K562 (cell line): ENCODE data around the gene NKAPL. TPM values are rescaled to one million over a fixed set of nuclear protein-coding genes. Genes with fewer than 3 reads are reported as not detected.
A peak's percentile ranks its signal among the peaks of the same experiment; 100 is the strongest.

ENCODE experiments used
- CAMTA2 ChIP-seq: fragments of 250-450 bp; sonication (Bioruptor Pico); conservative IDR thresholded peaks from 2 replicates; pipeline ENCODE4 v1.5.1; 2022
- CREB3 ChIP-seq: fragments of 450-650 bp; conservative IDR thresholded peaks from 2 replicates; pipeline ENCODE4 v1.6.1; 2016; ENCODE audit warnings: missing genetic modification characterization, low read depth, mild to moderate bottlenecking, missing compliant biosample characterization, moderate library complexity
- CREM ChIP-seq: IDR thresholded peaks from 2 replicates; pipeline ENCODE4 v1.6.1; 2014; ENCODE audit warnings: antibody characterized with exemption, low read depth
- CTCFL ChIP-seq: IDR thresholded peaks from 2 replicates; pipeline ENCODE4 v1.6.1; 2011; ENCODE audit warnings: borderline replicate concordance, low read depth, mild to moderate bottlenecking, moderate library complexity, low read length; ENCODE audit not compliant: insufficient read depth, poor library complexity, severe bottlenecking
- E2F8 ChIP-seq: fragments of 450-650 bp; IDR thresholded peaks from 2 replicates; pipeline ENCODE4 v1.7.1; 2018; ENCODE audit warnings: mild to moderate bottlenecking, low read depth; ENCODE audit not compliant: partially characterized antibody
- EZH2 ChIP-seq: IDR thresholded peaks from 2 replicates; pipeline ENCODE4 v1.6.1; 2012; ENCODE audit warnings: low read depth, mild to moderate bottlenecking, inconsistent platforms, low read length, borderline replicate concordance
- HDAC8 ChIP-seq: fragments of 450-650 bp; IDR thresholded peaks from 2 replicates; pipeline ENCODE4 v1.6.1; 2016; ENCODE audit warnings: mild to moderate bottlenecking, missing genetic modification characterization, moderate library complexity, missing compliant biosample characterization
- IFI16 ChIP-seq: fragments of 250-450 bp; sonication (Bioruptor Pico); IDR thresholded peaks from 2 replicates; pipeline ENCODE4 v2.1.2; 2022; ENCODE audit warnings: mild to moderate bottlenecking, inconsistent platforms
- KLF1 ChIP-seq: fragments of 450-650 bp; IDR thresholded peaks from 2 replicates; pipeline ENCODE4 v1.6.1; 2016; ENCODE audit warnings: missing genetic modification characterization, missing compliant biosample characterization
- NR1H2 ChIP-seq: sonication (generic); formaldehyde crosslinking; IDR thresholded peaks from 2 replicates; pipeline ENCODE4 v1.4.0; 2020; ENCODE audit warnings: mild to moderate bottlenecking, missing genetic modification reagents
- PATZ1 ChIP-seq: fragments of 250-450 bp; sonication (Bioruptor Pico); IDR thresholded peaks from 2 replicates; pipeline ENCODE4 v1.5.0; 2020; ENCODE audit warnings: mild to moderate bottlenecking, borderline replicate concordance
- SMARCC2 ChIP-seq: fragments of 450-650 bp; IDR thresholded peaks from 2 replicates; pipeline ENCODE4 v1.6.1; 2017; ENCODE audit warnings: antibody characterized with exemption, moderate library complexity, mild to moderate bottlenecking, low read depth
- THRAP3 ChIP-seq: fragments of 450-650 bp; IDR thresholded peaks from 2 replicates; pipeline ENCODE4 v1.6.1; 2016; ENCODE audit warnings: mild to moderate bottlenecking, inconsistent platforms, borderline replicate concordance
- WHSC1 ChIP-seq: IDR thresholded peaks from one replicate; pipeline ENCODE4 v1.6.1; 2012; ENCODE audit warnings: low read length, control low read depth, inconsistent platforms
- ZEB2 ChIP-seq: fragments of 450-650 bp; IDR thresholded peaks from 2 replicates; pipeline ENCODE4 v1.6.1; 2016
- ZKSCAN1 ChIP-seq: fragments of 150-350 bp; IDR thresholded peaks from 2 replicates; pipeline ENCODE4 v1.6.1; 2016; ENCODE audit warnings: low read depth, low read length
- ZNF280B ChIP-seq: fragments of 250-450 bp; sonication (Bioruptor Pico); IDR thresholded peaks from 2 replicates; pipeline ENCODE4 v1.5.1; 2021; ENCODE audit warnings: mild to moderate bottlenecking
- ZNF324 ChIP-seq: fragments of 250-450 bp; sonication (Bioruptor Pico); IDR thresholded peaks from 2 replicates; pipeline ENCODE4 v1.4.0; 2020; ENCODE audit warnings: mild to moderate bottlenecking
- polyA plus RNA-seq, 8 experiments: library from polyadenylated mRNA; depleted of rRNA in 4 of 8; stranded (reverse) in 5 of 8; unstranded in 3 of 8; fragments of >200 nt; fragmentation: Nextera tagmentation in 2 of 8; fragmentation: Illumina TruSeq in 1 of 8; extraction: Ambion mirVana in 2 of 8; extraction: Trizol in 1 of 8; gene quantifications; 2 replicates each; pipeline versions ENCODE4 v1.2.1 to v1.2.3, GENCODE V29; 2011 to 2014; ENCODE audit warnings: inconsistent platforms in 1 of 8, missing spikeins in 1 of 8
- total RNA-seq, 7 experiments: library from RNA; depleted of rRNA in 6 of 7; stranded (reverse); fragments of >200 nt in 6 of 7; fragmentation: Illumina TruSeq in 2 of 7; extraction: Trizol in 2 of 7; gene quantifications; 2 replicates each; pipeline versions ENCODE4 v1.2.1 to v1.2.3, GENCODE V29; 2011 to 2021; ENCODE audit warnings: low replicate concordance in 1 of 7

The NKAPL gene
- total and polyA plus RNA-seq, 9 of the 15 experiments (the other 6 are each of a cell fraction or from before 2014, with no cell fraction given), result not detected

- TF ChIP-seq ZNF280B (CRISPR knock-in tag), result no peak
- TF ChIP-seq HDAC8 (tag), result no peak
- TF ChIP-seq KLF1 (tag), result no peak
- TF ChIP-seq NR1H2 (CRISPR knock-in tag), result no peak
- peak; percentile 10 for TF ChIP-seq CTCFL
- no peak for TF ChIP-seq SMARCC2
- TF ChIP-seq WHSC1, result no peak
- no peak for TF ChIP-seq E2F8
- TF ChIP-seq PATZ1, result no peak
- TF ChIP-seq CAMTA2 (CRISPR knock-in tag), result no peak
- TF ChIP-seq EZH2, result no peak
- TF ChIP-seq CREB3 (tag), result no peak
- no peak for TF ChIP-seq ZKSCAN1
- TF ChIP-seq IFI16 (CRISPR knock-in tag), result no peak
- TF ChIP-seq CREM, result no peak
- 0 out of 2 replicates have a peak, but pooled peaks have one; percentile 14 for TF ChIP-seq THRAP3
- no peak for TF ChIP-seq ZEB2
- TF ChIP-seq ZNF324 (CRISPR knock-in tag), result no peak
Observed at GRCh38 chr6:28220257-28221133, 38.6 kb upstream of the NKAPL start (continued).
